Measurements from ENCODE around the gene MBTPS1. TPM values are rescaled to one million over a fixed set of nuclear protein-coding genes. Genes with fewer than 3 reads are reported as not detected.

MBTPS1 gene
- total RNA-seq, 2 donors from 2014 or later: 36.6 to 42.0 TPM

DNA sequence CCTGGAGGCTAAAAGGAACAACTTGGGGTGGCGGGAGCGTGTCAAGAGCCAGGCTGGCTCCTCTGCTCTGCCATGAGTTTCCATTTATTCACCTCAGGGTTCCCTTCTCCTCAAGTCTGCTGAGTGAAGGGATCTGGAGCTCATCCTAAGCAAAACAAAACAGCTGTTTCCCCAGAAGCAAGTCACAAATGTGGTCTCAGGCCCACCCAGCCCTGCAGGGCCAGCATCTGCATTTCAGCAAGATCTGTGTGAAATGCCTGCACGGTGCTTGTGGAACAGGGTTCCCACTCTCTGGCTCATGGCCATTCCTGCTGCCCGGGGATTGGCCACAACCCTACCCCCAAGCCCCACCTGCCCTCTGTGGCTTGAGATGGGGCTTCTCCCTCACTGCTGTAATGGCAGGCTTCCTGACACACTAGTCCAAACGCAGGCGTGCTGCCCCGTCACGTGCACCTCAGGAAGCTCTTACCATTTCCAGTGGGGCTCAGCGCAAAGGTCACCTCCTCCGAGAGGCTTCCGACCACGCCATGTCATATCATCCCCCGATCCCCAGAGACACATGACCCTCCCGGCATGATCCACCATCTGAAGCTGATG lies 76.4 kb downstream of the MBTPS1 start:
- Mint-ChIP-seq H3K27me3 (ENCODE audit: low read depth) (peaks cover 26% of the 10 kb centered on the region), H3K27ac (no peak overlapping the region), H3K4me3 (no peak overlapping the region), H3K9me3 (no peaks in the 10 kb centered on the region), H3K36me3 (ENCODE audit: insufficient read depth in 2 of 2) (no peaks in the 10 kb centered on the region), H3K4me1 (ENCODE audit: low read depth) (no peaks in the 10 kb centered on the region)
- no peak for DNase-seq
- no peak for ATAC-seq (replicated peaks in 1 of 2)

DNA sequence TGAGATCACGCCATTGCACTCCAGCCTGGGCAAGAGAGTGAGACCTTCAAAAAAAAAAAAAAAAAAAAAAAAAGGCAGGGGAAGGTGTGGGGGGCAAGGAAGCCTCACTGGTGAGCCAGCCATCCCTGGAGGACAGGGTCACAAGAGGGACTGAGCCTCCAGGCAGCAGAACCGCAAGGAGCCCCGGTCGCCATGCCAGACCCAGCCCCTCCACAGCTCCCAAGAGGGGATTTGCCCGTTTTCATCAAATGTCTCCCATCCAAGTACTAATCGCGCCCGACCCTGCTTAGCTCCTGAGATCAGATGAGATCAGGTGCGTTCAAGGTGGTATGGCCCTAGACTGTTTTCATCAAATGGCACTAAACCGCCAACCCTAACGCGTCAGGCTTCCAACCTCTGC lies 77.0 kb downstream of the MBTPS1 start:
- peaks cover 27% of the 10 kb centered on the region for H3K27me3 Mint-ChIP-seq (ENCODE audit: low read depth)
- no peak for DNase-seq
- no peaks in the 10 kb centered on the region for H3K36me3 Mint-ChIP-seq (ENCODE audit: insufficient read depth in 2 of 2)
- no peak for ATAC-seq (replicated peaks in 1 of 2)
- no peak overlapping the region for H3K4me3 Mint-ChIP-seq
- no peaks in the 10 kb centered on the region for H3K4me1 Mint-ChIP-seq (ENCODE audit: low read depth)
- H3K9me3 Mint-ChIP-seq: no peaks in the 10 kb centered on the region
- H3K27ac Mint-ChIP-seq: no peak overlapping the region

DNA sequence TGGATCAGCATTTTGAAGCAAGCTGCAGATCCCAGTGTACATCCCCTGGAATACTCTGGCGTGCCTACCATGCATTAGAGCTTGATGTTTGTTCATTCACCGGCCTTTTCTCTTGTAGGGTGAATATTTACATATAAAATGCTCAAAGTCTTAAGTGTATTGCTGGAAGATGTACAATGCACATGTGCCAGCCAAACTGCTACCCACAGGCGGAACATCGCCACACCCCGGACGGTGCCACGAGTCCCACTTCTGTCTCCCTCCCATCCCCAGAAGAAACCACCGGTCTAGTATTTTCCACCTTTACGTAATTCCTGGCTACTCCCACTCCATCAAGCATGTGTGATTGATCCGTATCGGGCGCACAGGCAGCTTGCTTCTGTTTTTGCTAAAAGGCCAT lies 78.3 kb downstream of the MBTPS1 start:
- ATAC-seq (replicated peaks in 1 of 2): no peak
- no peak for DNase-seq
- H3K9me3 Mint-ChIP-seq: no peaks in the 10 kb centered on the region
- H3K27ac Mint-ChIP-seq: no peak overlapping the region
- H3K4me3 Mint-ChIP-seq: no peak overlapping the region
- H3K27me3 Mint-ChIP-seq (ENCODE audit: low read depth): peaks cover 16% of the 10 kb centered on the region
- H3K36me3 Mint-ChIP-seq (ENCODE audit: insufficient read depth in 2 of 2): no peaks in the 10 kb centered on the region
- H3K4me1 Mint-ChIP-seq (ENCODE audit: low read depth): no peaks in the 10 kb centered on the region

DNA sequence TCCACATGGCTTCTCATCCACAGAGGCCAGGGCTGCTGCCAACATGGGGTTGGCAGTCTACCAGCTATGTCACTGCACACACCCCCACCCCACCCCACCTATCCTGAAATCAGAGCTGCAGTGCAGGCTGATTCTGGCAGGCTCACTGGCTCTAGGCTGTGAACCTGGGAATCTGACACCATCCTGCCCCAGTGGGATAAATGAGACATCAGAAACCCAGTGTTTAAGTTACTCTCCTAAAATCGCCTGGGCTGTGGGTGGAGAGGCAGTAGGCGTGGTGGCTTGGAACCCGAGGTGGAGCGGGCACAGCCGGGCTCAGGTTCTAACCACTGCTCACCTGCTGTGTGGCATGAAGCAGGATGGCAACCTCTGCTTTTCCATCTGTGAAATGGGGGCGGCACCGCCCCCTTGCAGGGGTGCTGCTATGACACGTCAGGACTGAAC lies 79.7 kb downstream of the MBTPS1 start:
- Mint-ChIP-seq H3K4me1 (ENCODE audit: low read depth) (no peaks in the 10 kb centered on the region), H3K4me3 (no peak overlapping the region), H3K9me3 (no peaks in the 10 kb centered on the region), H3K27me3 (ENCODE audit: low read depth) (peaks cover 14% of the 10 kb centered on the region), H3K27ac (no peak overlapping the region), H3K36me3 (ENCODE audit: insufficient read depth in 2 of 2) (no peaks in the 10 kb centered on the region)
- ATAC-seq (replicated peaks in 1 of 2) (no peak), DNase-seq (no peak)

DNA sequence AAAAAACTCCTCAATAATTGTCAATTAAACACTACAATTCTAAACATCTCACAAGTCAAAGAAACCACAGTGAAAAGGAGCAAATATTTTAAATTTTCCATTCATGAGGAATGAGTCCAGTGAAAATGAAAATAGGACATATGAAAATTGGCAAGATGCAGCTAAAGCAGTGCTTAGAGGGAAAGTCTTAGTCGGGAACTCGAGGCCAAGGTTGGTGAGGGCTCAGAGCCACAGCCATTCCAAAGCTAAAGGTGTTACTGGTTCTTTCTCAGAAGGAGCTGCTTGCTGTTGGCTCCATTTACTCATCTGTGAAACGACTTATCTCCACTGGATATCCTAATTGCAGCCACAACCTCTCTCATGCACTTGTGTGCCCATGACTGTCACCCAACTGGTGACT lies 80.6 kb downstream of the MBTPS1 start:
- H3K36me3 Mint-ChIP-seq (ENCODE audit: insufficient read depth in 2 of 2): no peaks in the 10 kb centered on the region
- no peak overlapping the region for H3K27ac Mint-ChIP-seq
- peaks cover 14% of the 10 kb centered on the region for H3K27me3 Mint-ChIP-seq (ENCODE audit: low read depth)
- ATAC-seq (replicated peaks in 1 of 2): no peak
- no peak for DNase-seq
- H3K9me3 Mint-ChIP-seq: no peaks in the 10 kb centered on the region
- H3K4me3 Mint-ChIP-seq: no peak overlapping the region
- H3K4me1 Mint-ChIP-seq (ENCODE audit: low read depth): no peaks in the 10 kb centered on the region

DNA sequence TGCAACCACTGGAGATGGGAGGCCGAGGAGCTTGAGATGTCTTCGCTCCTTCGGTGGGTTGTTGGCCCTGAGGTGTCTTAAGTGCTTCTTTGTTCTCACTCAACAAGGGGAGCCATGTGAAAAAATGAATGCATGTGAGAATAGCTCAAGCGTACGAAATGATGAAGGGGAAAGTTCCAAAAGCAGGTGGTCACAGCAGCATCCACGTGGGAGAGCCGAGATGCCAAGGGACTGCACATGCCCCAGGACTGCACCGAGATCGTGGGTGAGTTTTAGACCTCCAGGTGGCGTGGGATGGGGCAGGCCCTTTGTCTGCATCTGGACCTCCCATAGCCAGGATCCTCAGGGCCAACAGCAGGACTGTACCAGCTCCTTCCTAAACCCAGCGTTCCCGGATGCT lies 82.2 kb downstream of the MBTPS1 start:
- Mint-ChIP-seq H3K27me3 (ENCODE audit: low read depth) (peaks cover 27% of the 10 kb centered on the region), H3K27ac (no peak overlapping the region), H3K36me3 (ENCODE audit: insufficient read depth in 2 of 2) (no peaks in the 10 kb centered on the region), H3K4me3 (no peak overlapping the region), H3K9me3 (no peaks in the 10 kb centered on the region), H3K4me1 (ENCODE audit: low read depth) (peaks cover 11% of the 10 kb centered on the region)
- DNase-seq: no peak
- ATAC-seq (replicated peaks in 1 of 2): no peak

DNA sequence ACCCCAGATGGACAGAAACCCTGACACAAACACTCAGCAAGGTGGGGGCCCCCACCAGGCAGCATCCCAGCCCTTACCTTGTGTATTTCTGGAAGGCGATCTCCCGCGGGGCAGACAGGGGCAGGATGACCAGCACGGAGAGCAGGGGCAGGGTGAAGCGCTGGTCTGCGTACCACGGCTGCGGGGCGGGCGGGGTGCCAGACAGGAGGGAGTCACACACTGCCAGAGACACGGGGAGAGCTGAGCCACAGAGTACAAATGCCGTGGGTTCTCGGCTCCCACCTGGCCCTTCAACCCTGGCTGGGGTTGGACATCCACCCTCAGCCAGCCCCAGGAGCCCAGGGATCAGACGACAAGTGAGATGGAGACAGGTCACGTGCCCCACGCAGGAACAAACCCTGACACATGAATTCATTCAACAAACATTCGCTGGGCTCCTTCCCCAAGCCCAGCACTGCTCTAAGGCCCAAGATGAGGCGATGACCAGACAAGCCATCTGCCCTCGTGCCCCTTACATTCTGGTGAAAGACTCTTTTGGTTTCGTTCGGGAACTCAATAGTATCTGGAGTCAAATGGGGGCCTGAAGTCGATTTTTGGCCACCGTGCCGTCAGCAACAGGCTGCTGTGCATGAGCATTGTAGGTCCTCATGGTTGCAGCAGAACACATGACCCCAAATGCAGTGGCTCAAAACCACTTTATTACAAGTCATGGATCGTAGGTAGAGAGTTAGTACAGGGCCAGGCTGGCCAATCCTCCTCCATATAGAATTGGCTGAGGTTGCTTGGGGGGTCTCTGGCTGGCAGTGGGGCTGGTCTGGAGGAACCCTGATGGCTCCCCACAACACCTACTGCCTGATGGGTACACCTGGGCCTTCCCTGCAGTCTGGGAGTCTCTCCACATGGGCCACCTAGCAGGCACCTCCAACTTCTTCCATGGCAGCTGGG lies 83.2 kb downstream of the MBTPS1 start:
- Mint-ChIP-seq H3K9me3 (no peaks in the 10 kb centered on the region), H3K36me3 (ENCODE audit: insufficient read depth in 2 of 2) (no peaks in the 10 kb centered on the region), H3K4me1 (ENCODE audit: low read depth) (peaks cover 16% of the 10 kb centered on the region), H3K4me3 (no peak overlapping the region), H3K27ac (no peak overlapping the region), H3K27me3 (ENCODE audit: low read depth) (peaks cover 29% of the 10 kb centered on the region)
- ATAC-seq (replicated peaks in 1 of 2): no peak
- no peak for DNase-seq

DNA sequence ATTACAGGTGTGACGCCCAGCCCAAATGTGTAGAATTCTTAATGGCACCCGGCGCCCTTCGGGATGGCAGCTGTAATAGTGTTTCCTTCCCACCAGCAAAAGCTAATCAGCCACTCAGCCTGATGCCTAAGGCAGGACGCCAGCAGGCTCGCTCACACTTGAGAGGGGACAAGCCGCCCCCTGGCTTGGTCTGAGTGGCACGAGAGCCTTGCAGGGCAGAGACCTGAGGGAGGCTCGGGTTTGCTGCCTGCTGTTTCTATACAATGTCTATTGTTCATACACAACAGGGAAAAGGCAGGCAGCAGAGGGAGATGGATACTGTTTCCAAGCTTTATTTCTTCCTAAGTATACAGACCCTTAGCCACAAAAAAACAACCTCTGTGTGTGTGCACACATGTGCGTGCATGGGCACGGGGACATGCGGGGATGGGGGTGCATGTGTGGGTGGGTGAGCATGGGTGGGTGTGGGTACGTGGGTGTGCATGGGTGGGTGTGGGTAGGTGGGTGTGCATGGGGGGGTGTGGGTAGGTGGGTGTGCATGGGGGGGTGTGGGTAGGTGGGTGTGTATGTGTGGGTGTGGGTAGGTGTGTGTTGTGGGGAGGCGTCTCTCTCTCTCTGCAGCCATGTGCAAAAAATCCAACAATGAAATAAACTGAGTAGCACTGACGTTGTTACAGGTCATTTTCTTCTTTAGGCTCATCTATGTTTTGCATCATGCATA lies 84.1 kb downstream of the MBTPS1 start:
- Mint-ChIP-seq H3K27ac (no peak overlapping the region), H3K27me3 (ENCODE audit: low read depth) (peaks cover 34% of the 10 kb centered on the region), H3K4me1 (ENCODE audit: low read depth) (peaks cover 16% of the 10 kb centered on the region), H3K9me3 (no peaks in the 10 kb centered on the region), H3K36me3 (ENCODE audit: insufficient read depth in 2 of 2) (no peaks in the 10 kb centered on the region), H3K4me3 (no peak overlapping the region)
- ATAC-seq (replicated peaks in 1 of 2) (no peak), DNase-seq (no peak)

DNA sequence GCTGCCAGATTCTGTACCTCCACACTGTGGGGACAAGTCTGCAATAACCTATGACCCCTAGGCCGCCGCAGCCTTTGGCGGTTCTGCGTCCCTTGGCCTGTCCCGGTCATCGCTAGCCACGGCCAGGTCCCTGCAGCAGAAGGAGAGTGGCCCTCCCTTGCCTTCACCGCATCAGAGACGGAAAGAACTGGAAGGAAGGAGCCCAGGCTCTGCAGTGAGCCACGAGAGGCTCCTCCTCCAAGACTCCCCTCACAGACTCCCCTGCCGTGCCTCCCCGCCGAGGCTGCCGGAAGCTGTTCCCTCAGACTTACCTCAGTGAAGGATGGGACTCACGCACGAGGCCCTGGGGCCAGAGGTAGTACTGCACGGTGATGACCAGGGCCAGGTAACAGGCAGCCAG lies 85.2 kb downstream of the MBTPS1 start:
- Mint-ChIP-seq H3K4me3 (no peak overlapping the region), H3K27me3 (ENCODE audit: low read depth) (peaks cover 40% of the 10 kb centered on the region), H3K27ac (no peak overlapping the region), H3K36me3 (ENCODE audit: insufficient read depth in 2 of 2) (no peaks in the 10 kb centered on the region), H3K4me1 (ENCODE audit: low read depth) (peaks cover 16% of the 10 kb centered on the region), H3K9me3 (no peaks in the 10 kb centered on the region)
- ATAC-seq (replicated peaks in 1 of 2) (no peak), DNase-seq (no peak)

DNA sequence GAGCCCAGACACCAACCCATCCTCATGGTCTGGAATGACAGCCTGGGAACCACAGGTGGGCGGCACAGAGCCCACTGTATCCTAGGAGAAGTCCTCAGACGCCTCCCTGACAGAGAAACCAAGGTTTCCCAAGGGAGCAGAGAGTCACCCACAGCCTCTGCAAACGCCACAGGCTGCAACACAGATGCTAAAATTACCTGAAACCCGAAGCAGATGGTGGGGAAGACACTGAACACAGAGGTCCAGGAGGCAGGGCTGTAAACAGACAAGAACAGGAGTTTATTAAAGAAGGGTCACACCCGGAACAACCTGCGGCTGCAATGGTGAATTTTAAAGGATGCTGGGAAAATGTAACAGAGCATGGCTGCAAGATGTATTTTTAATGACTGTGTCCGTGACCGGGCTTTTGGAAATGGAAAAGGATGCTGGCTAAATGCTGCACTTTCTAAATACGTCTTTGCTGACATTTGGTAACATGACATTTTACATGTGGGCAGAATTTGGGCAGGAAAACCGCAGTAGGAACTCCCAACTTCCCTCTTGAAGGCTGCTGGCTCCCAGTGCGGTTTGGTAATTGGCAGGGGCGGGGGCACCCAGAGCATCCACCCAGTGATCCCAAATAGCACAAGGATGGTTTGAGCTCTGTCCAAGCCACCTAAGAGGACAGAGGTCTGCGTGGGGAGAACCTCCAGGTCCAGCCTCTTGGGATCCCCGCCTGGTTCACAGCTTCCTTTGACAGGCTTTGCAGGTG lies 87.3 kb downstream of the MBTPS1 start:
- Mint-ChIP-seq H3K27ac (no peak overlapping the region), H3K36me3 (ENCODE audit: insufficient read depth in 2 of 2) (no peaks in the 10 kb centered on the region), H3K27me3 (ENCODE audit: low read depth) (peaks cover 33% of the 10 kb centered on the region), H3K9me3 (no peaks in the 10 kb centered on the region), H3K4me3 (no peak overlapping the region), H3K4me1 (ENCODE audit: low read depth) (peaks cover 16% of the 10 kb centered on the region)
- ATAC-seq (replicated peaks in 1 of 2) (no peak), DNase-seq (no peak)

DNA sequence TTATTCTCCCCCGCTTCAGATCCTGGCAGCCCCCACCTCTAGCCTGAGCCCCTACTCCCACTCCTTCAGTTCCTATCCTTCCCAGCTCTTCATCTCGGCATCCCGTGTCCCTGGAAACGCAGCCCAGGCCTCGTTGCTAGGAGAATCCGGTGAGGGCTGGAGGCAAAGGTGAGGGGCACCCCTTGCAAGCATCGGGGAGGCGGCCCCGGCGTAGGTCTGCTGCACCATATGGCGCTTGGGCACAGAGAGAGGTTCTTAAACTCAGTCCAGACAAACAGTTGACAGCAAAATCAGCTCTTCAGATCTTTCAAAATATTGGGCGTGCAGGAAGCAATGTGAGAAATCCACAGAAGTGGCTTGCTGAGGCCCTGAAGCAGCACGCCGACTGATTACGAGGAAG lies 89.1 kb downstream of the MBTPS1 start:
- H3K9me3 Mint-ChIP-seq: no peaks in the 10 kb centered on the region
- H3K27me3 Mint-ChIP-seq (ENCODE audit: low read depth): peaks cover 39% of the 10 kb centered on the region
- H3K4me1 Mint-ChIP-seq (ENCODE audit: low read depth): peaks cover 16% of the 10 kb centered on the region
- H3K4me3 Mint-ChIP-seq: no peak overlapping the region
- no peak for DNase-seq
- no peak for ATAC-seq (replicated peaks in 1 of 2)
- no peaks in the 10 kb centered on the region for H3K36me3 Mint-ChIP-seq (ENCODE audit: insufficient read depth in 2 of 2)
- H3K27ac Mint-ChIP-seq: no peak overlapping the region

DNA sequence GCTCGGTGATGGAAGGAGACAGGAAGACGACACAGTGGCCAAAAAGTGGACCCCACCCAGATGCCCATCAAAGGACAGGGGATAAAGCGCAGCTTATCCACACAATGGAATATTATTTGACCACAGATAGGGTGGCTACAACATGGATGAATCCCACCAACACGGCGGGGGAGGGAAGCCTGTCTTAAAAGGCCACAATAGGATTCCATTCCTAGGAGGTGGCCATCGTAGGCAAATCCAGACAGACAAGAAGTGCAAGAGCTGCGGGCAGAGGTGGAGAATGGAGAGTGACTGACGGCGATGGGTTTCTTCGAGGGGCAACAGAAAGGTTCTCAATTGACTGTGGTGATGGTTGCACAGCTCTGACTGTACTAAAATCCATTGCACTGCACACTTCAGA lies 90.1 kb downstream of the MBTPS1 start:
- peaks cover 16% of the 10 kb centered on the region for H3K4me1 Mint-ChIP-seq (ENCODE audit: low read depth)
- H3K9me3 Mint-ChIP-seq: no peaks in the 10 kb centered on the region
- ATAC-seq (replicated peaks in 1 of 2): no peak
- peaks cover 39% of the 10 kb centered on the region for H3K27me3 Mint-ChIP-seq (ENCODE audit: low read depth)
- peaks cover 0 to under 1% of the 10 kb centered on the region in 2 donors for H3K36me3 Mint-ChIP-seq (ENCODE audit: insufficient read depth in 2 of 2)
- no peak overlapping the region for H3K4me3 Mint-ChIP-seq
- no peak for DNase-seq
- H3K27ac Mint-ChIP-seq: no peak overlapping the region

DNA sequence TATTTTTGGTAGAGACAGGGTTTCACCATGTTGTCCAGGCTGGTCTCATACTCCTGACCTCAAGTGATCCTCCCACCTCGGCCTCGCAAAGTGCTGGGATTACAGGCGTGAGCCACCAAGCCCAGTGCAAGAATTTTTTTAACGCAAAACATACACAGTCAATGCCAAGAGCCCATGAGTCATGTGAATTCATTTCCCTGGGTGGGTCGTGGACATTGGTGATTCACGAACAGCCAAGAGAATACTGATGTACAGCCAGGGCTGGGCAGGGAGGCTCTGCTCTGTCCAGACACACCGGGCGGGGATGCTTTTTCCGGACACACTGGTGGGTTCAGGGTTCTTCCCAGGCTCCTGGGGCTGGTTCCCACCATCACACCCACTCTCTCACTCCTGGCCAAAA lies 91.9 kb downstream of the MBTPS1 start:
- ATAC-seq (replicated peaks in 1 of 2) (no peak), DNase-seq (no peak)

More for the DNA sequence above, 91.9 kb downstream of the MBTPS1 start:
- H3K36me3 Mint-ChIP-seq (ENCODE audit: insufficient read depth in 2 of 2): peaks cover 3 to 4% of the 10 kb centered on the region in 2 donors
- no peak overlapping the region for H3K27ac Mint-ChIP-seq
- H3K4me3 Mint-ChIP-seq: no peak overlapping the region
- peaks cover 3 to 4% of the 10 kb centered on the region in 2 donors for H3K9me3 Mint-ChIP-seq
- peaks cover 8% of the 10 kb centered on the region for H3K4me1 Mint-ChIP-seq (ENCODE audit: low read depth)
- H3K27me3 Mint-ChIP-seq (ENCODE audit: low read depth): peaks cover 30% of the 10 kb centered on the region
